ENCODE data around the gene TAF3.

The TAF3 gene

DNA sequence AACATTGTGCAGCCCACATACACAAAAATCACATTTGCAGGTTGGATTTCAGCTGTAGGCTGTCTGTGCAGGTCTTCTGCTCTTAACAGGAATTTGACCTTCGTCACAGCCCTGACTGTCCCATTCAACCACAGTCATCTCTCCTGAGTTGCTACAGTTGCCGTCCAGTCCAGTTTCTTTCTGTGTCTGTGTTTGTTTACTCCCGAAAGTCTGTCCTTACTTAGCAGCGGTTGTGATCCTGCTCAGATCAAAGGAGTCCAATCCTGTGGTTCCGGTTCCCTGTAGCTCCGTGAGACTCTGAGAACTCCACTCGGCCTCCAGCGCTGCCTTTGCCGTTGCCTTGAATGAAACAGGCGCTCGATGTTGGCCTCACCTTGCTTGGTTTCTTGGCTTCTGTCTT lies 124.6 kb downstream of the TAF3 start:
- ChIA-PET POLR2A (no interaction called here), CTCF (no interaction called here)
- no peaks in the 10 kb centered on the region for H3K36me3 ChIP-seq (ENCODE audit: control insufficient read depth in 4 of 4, insufficient read depth in 4 of 4, low read length in 3 of 4)

DNA sequence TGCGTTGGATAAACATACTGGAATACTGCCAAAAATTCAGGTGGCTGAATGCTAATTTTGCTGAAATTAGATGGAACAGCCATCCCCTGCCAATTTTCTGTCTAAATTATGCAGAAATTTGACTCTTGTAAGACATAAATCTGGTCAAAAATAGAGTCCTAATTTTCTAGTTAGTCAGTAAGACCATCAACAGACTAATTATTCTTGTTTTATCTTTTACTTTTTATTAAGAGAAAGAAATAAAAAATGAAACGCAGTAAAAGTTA lies 125.8 kb downstream of the TAF3 start:
- Histone ChIP-seq H3K9me3 (ENCODE audit: control extremely low read depth in 1 of 5, control insufficient read depth in 4 of 5, insufficient read depth in 2 of 5, low read depth in 1 of 5, low read length in 4 of 5) (peaks cover 0 to 6% (median under 1%) of the 10 kb centered on the region in 5 experiments), H3K36me3 (ENCODE audit: control insufficient read depth in 4 of 4, insufficient read depth in 4 of 4, low read length in 3 of 4) (no peaks in the 10 kb centered on the region), H3K27ac (ENCODE audit: insufficient read depth in 1 of 2, low read depth in 1 of 2, low read length in 2 of 2, poor library complexity in 1 of 2, severe bottlenecking in 2 of 2) (no peak overlapping the region), H3K27me3 (replicated peaks in 2 of 5; ENCODE audit: control insufficient read depth in 4 of 5, insufficient read depth in 5 of 5, low read length in 4 of 5) (no peaks in the 10 kb centered on the region), H3K4me1 (ENCODE audit: control extremely low read depth in 1 of 4, control insufficient read depth in 4 of 4, insufficient read depth in 4 of 4, low read length in 3 of 4) (no peaks in the 10 kb centered on the region), H3K4me3 (ENCODE audit: control insufficient read depth in 1 of 7, extremely low read depth in 1 of 7, insufficient read depth in 4 of 7, low read depth in 2 of 7, low read length in 6 of 7) (no peak overlapping the region)
- DNase-seq: no peak
- ChIA-PET POLR2A (no interaction called here), CTCF (no interaction called here)
- 100% methylated on average over 1 of the region's 2 CpGs for WGBS (ENCODE audit: insufficient coverage)

More for the DNA sequence above, 124.6 kb downstream of the TAF3 start:
- WGBS (ENCODE audit: insufficient coverage): 97% methylated on average over 10 of the region's 11 CpGs
- Histone ChIP-seq H3K27me3 (replicated peaks in 2 of 5; ENCODE audit: control insufficient read depth in 4 of 5, insufficient read depth in 5 of 5, low read length in 4 of 5) (no peaks in the 10 kb centered on the region), H3K27ac (ENCODE audit: insufficient read depth in 1 of 2, low read depth in 1 of 2, low read length in 2 of 2, poor library complexity in 1 of 2, severe bottlenecking in 2 of 2) (no peak overlapping the region), H3K4me3 (ENCODE audit: control insufficient read depth in 1 of 7, extremely low read depth in 1 of 7, insufficient read depth in 4 of 7, low read depth in 2 of 7, low read length in 6 of 7) (no peak overlapping the region), H3K9me3 (ENCODE audit: control extremely low read depth in 1 of 5, control insufficient read depth in 4 of 5, insufficient read depth in 2 of 5, low read depth in 1 of 5, low read length in 4 of 5) (peaks cover 2 to 12% (median 3%) of the 10 kb centered on the region in 5 experiments), H3K4me1 (ENCODE audit: control extremely low read depth in 1 of 4, control insufficient read depth in 4 of 4, insufficient read depth in 4 of 4, low read length in 3 of 4) (no peaks in the 10 kb centered on the region)
- no peak for DNase-seq

DNA sequence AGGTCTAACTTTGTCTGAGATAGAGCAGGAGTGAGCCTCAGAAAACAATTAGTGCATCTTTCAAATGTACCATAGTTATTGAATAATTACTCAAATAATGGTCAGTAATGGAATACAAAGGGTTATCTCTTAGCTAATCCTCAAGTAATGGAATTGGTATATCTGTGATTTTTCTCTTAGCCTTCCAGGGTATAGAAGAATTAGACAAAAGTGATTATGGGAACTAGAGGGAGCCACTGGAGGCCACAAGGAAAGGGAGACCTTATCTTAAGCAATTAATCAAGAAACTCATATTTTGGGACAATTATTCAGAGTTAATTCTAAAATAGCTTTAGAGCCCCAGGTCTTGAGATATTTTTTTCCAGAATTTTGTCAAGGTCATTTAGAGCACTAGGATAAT lies 126.2 kb downstream of the TAF3 start:
- Histone ChIP-seq H3K4me1 (ENCODE audit: control extremely low read depth in 1 of 4, control insufficient read depth in 4 of 4, insufficient read depth in 4 of 4, low read length in 3 of 4) (no peaks in the 10 kb centered on the region), H3K36me3 (ENCODE audit: control insufficient read depth in 4 of 4, insufficient read depth in 4 of 4, low read length in 3 of 4) (no peaks in the 10 kb centered on the region), H3K9me3 (ENCODE audit: control extremely low read depth in 1 of 5, control insufficient read depth in 4 of 5, insufficient read depth in 2 of 5, low read depth in 1 of 5, low read length in 4 of 5) (peaks cover 0 to 4% (median 0%) of the 10 kb centered on the region in 5 experiments), H3K27ac (ENCODE audit: insufficient read depth in 1 of 2, low read depth in 1 of 2, low read length in 2 of 2, poor library complexity in 1 of 2, severe bottlenecking in 2 of 2) (no peak overlapping the region), H3K4me3 (ENCODE audit: control insufficient read depth in 1 of 7, extremely low read depth in 1 of 7, insufficient read depth in 4 of 7, low read depth in 2 of 7, low read length in 6 of 7) (no peak overlapping the region), H3K27me3 (replicated peaks in 2 of 5; ENCODE audit: control insufficient read depth in 4 of 5, insufficient read depth in 5 of 5, low read length in 4 of 5) (no peaks in the 10 kb centered on the region)
- DNase-seq: no peak
- CTCF ChIA-PET: no interaction called here
- POLR2A ChIA-PET: no interaction called here

DNA sequence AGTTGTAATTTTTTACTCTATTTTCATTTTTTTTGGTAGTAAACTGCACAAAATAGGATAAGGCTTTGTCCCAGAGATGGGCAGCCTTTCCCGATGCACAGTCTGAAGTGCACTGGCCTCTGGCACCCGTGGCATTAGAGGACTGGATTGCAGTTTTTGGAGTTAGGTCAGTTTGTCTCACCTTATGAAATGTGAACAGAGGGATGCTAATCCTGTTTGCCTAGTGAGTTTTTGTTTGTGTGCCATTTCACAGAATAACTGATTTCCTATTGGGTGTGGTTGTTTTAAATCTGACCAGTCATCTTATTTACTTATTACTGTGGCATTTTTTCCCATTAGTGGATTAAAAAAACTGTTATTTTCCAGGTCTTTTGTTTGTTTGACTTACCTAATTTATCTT lies 126.7 kb downstream of the TAF3 start:
- CTCF ChIA-PET: no interaction called here
- Histone ChIP-seq H3K36me3 (ENCODE audit: control insufficient read depth in 4 of 4, insufficient read depth in 4 of 4, low read length in 3 of 4) (no peaks in the 10 kb centered on the region), H3K4me1 (ENCODE audit: control extremely low read depth in 1 of 4, control insufficient read depth in 4 of 4, insufficient read depth in 4 of 4, low read length in 3 of 4) (no peaks in the 10 kb centered on the region), H3K4me3 (ENCODE audit: control insufficient read depth in 1 of 7, extremely low read depth in 1 of 7, insufficient read depth in 4 of 7, low read depth in 2 of 7, low read length in 6 of 7) (no peak overlapping the region), H3K27me3 (replicated peaks in 2 of 5; ENCODE audit: control insufficient read depth in 4 of 5, insufficient read depth in 5 of 5, low read length in 4 of 5) (no peaks in the 10 kb centered on the region), H3K9me3 (ENCODE audit: control extremely low read depth in 1 of 5, control insufficient read depth in 4 of 5, insufficient read depth in 2 of 5, low read depth in 1 of 5, low read length in 4 of 5) (peaks cover 0 to under 1% (median 0%) of the 10 kb centered on the region in 5 experiments), H3K27ac (ENCODE audit: insufficient read depth in 1 of 2, low read depth in 1 of 2, low read length in 2 of 2, poor library complexity in 1 of 2, severe bottlenecking in 2 of 2) (no peak overlapping the region)
- no peak for DNase-seq
- 92% methylated on average over 2 of the region's 2 CpGs for WGBS (ENCODE audit: insufficient coverage)
- POLR2A ChIA-PET: no interaction called here

DNA sequence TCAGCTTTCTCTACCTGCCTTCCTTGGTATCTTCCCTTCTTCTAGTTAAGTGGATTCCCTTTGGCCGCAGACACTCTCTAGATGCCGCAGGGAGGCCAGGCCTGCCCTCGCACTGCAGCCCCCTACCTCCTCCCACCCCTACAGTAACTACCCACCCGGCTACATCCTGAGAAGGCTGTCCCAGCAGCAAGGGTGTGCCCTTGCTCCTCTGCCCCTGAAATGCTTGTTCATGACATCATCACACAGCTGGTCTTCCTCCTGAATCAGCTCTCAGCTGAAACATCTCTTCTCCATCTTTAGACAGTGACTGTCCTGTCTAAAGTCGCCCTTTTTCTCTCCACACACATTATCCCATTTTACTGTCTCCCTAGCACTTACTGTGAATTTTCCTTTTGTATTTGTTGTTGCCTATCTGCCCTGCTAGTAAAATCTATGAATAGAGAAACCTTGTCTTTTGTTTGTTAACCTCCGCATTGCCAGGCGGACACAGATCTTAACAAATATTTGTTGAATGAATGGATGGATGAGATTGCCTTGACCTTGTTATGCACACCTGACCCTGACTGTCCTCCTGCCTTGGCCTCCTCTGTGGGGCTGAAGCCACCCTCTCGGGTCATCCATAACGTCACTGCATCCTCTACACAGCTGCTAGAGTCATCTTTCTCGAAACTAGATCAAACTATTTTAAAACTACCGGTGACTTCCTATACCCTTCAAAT lies 127.3 kb downstream of the TAF3 start:
- CTCF ChIA-PET: interaction anchor here (0.6 kb wide), 2 partner anchors 15 to 69 kb away, joined by 3 to 4 read pairs; no protein-coding TSS in a partner anchor
- Histone ChIP-seq H3K27me3 (replicated peaks in 2 of 5; ENCODE audit: control insufficient read depth in 4 of 5, insufficient read depth in 5 of 5, low read length in 4 of 5) (no peaks in the 10 kb centered on the region), H3K36me3 (ENCODE audit: control insufficient read depth in 4 of 4, insufficient read depth in 4 of 4, low read length in 3 of 4) (no peaks in the 10 kb centered on the region), H3K4me3 (ENCODE audit: control insufficient read depth in 1 of 7, extremely low read depth in 1 of 7, insufficient read depth in 4 of 7, low read depth in 2 of 7, low read length in 6 of 7) (no peak overlapping the region), H3K4me1 (ENCODE audit: control extremely low read depth in 1 of 4, control insufficient read depth in 4 of 4, insufficient read depth in 4 of 4, low read length in 3 of 4) (no peaks in the 10 kb centered on the region), H3K27ac (ENCODE audit: insufficient read depth in 1 of 2, low read depth in 1 of 2, low read length in 2 of 2, poor library complexity in 1 of 2, severe bottlenecking in 2 of 2) (no peak overlapping the region), H3K9me3 (ENCODE audit: control extremely low read depth in 1 of 5, control insufficient read depth in 4 of 5, insufficient read depth in 2 of 5, low read depth in 1 of 5, low read length in 4 of 5) (peaks cover 0 to 2% (median 0%) of the 10 kb centered on the region in 5 experiments)
- WGBS (ENCODE audit: insufficient coverage): 98% methylated on average over 11 of the region's 11 CpGs
- POLR2A ChIA-PET: no interaction called here
- no peak for DNase-seq

DNA sequence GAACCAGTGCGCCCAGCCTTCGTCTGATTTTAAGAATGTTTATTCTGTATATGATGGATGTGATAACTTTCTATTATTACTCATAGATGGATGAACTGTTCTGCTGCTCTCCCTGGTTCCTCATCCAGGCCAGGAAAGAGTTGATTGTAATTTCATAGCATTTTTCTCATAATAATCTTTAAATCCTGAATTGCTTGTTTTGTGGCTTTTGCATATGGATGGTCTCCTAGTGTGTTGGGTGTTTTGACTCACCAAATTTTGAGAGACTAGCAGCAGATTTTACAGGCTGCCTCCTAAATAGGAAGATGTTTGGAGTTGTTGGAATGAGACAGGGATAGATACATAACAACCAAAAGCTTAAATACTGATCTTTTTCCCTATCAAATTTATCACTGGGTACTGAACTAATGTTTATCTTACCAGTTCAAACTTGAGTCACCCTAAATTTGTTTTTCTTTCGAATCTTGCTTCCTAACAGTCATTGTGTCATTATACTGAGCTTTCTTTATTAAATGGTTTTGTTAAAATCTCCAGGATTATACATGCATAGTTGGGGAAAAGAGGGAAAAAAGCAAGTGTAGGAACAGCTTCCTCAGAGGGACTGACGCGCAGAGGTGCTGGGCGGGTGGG lies 130.2 kb downstream of the TAF3 start:
- no peak for DNase-seq
- Histone ChIP-seq H3K9me3 (ENCODE audit: control extremely low read depth in 1 of 5, control insufficient read depth in 4 of 5, insufficient read depth in 2 of 5, low read depth in 1 of 5, low read length in 4 of 5) (peaks cover 0 to 9% (median 0%) of the 10 kb centered on the region in 5 experiments), H3K4me3 (ENCODE audit: control insufficient read depth in 1 of 7, extremely low read depth in 1 of 7, insufficient read depth in 4 of 7, low read depth in 2 of 7, low read length in 6 of 7) (no peak overlapping the region), H3K4me1 (ENCODE audit: control extremely low read depth in 1 of 4, control insufficient read depth in 4 of 4, insufficient read depth in 4 of 4, low read length in 3 of 4) (no peaks in the 10 kb centered on the region), H3K27ac (ENCODE audit: insufficient read depth in 1 of 2, low read depth in 1 of 2, low read length in 2 of 2, poor library complexity in 1 of 2, severe bottlenecking in 2 of 2) (no peak overlapping the region), H3K27me3 (replicated peaks in 2 of 5; ENCODE audit: control insufficient read depth in 4 of 5, insufficient read depth in 5 of 5, low read length in 4 of 5) (no peaks in the 10 kb centered on the region), H3K36me3 (ENCODE audit: control insufficient read depth in 4 of 4, insufficient read depth in 4 of 4, low read length in 3 of 4) (no peaks in the 10 kb centered on the region)
- ChIA-PET CTCF (no interaction called here), POLR2A (no interaction called here)
- WGBS (ENCODE audit: insufficient coverage): 100% methylated on average over 3 of the region's 6 CpGs

DNA sequence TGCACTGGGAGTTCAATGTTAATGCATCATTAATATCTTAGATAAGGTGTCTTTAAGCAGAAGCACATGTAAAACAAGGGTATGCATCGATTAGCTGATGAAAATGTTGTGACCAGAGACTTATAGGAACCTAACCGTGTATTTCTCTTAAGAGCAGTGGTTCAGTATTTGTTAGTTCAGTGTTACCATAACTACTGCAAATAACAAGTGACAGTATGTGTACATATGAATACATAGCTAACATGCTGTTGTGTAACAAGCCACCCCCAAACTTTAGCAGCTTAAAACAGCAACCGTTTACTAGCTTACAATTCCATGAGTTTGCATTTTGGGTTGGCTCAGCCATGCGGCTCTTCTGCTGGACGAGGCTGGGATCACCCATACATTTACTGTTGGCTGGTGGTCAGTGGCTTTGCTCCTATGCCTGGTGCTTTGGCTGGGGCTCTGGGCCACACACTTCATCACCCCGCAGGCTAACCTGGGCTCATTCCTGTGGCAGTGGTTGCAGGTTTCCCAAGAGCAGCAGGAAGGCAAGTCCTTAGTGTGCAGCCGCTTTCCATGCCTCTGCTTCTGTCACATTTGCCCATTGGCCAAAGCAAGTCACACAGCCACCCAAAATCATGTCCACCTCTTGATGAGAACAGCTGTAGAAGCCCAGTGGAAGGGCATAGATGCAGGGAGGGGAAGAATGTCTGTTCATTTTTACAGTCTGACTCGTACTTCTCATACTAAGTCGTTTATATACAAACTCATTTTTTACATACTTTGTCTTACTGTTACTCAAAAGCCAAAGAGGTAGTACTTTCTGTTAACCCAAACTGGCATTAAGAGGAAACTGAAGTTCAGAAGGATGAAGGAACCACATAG lies 132.9 kb downstream of the TAF3 start:
- 100% methylated on average over 5 of the region's 9 CpGs for WGBS (ENCODE audit: insufficient coverage)
- Histone ChIP-seq H3K9me3 (ENCODE audit: control extremely low read depth in 1 of 5, control insufficient read depth in 4 of 5, insufficient read depth in 2 of 5, low read depth in 1 of 5, low read length in 4 of 5) (peaks cover 0 to 9% (median 0%) of the 10 kb centered on the region in 5 experiments), H3K27ac (ENCODE audit: insufficient read depth in 1 of 2, low read depth in 1 of 2, low read length in 2 of 2, poor library complexity in 1 of 2, severe bottlenecking in 2 of 2) (no peak overlapping the region), H3K4me3 (ENCODE audit: control insufficient read depth in 1 of 7, extremely low read depth in 1 of 7, insufficient read depth in 4 of 7, low read depth in 2 of 7, low read length in 6 of 7) (no peak overlapping the region), H3K36me3 (ENCODE audit: control insufficient read depth in 4 of 4, insufficient read depth in 4 of 4, low read length in 3 of 4) (no peaks in the 10 kb centered on the region), H3K27me3 (replicated peaks in 2 of 5; ENCODE audit: control insufficient read depth in 4 of 5, insufficient read depth in 5 of 5, low read length in 4 of 5) (no peaks in the 10 kb centered on the region), H3K4me1 (ENCODE audit: control extremely low read depth in 1 of 4, control insufficient read depth in 4 of 4, insufficient read depth in 4 of 4, low read length in 3 of 4) (peaks cover 0 to 7% (median under 1%) of the 10 kb centered on the region in 4 experiments)
- peak in 1 of 3 donors; percentile 12 for DNase-seq
- ChIA-PET CTCF (no interaction called here), POLR2A (no interaction called here)
